Colonic mucosa (tissue), 4 donors: ENCODE measurements around the gene ZFPL1. TPM values are rescaled to one million over a fixed set of nuclear protein-coding genes. Genes with fewer than 3 reads are reported as not detected.

ENCODE experiments used
- DNase-seq: peaks from one replicate; pipeline ENCODE4 v3.0.0-alpha.2; 2020
- H3K27ac ChIP-seq: fragments of 200-600 bp; one replicate; pipeline ENCODE4 v1.8.0; 2021
- H3K27me3 ChIP-seq: fragments of 200-600 bp; one replicate; pipeline ENCODE4 v1.8.0; 2021
- H3K36me3 ChIP-seq: fragments of 200-600 bp; one replicate; pipeline ENCODE4 v1.8.0; 2021
- H3K4me1 ChIP-seq: fragments of 200-600 bp; one replicate; pipeline ENCODE4 v1.8.0; 2021; ENCODE audit warnings: mild to moderate bottlenecking
- H3K4me3 ChIP-seq: fragments of 200-600 bp; one replicate; pipeline ENCODE4 v1.8.0; 2021
- H3K9ac ChIP-seq, 2 donors: one replicate each; pipeline ENCODE4 v1.7.0; 2013; ENCODE audit warnings: control low read depth in 2 of 2, low read depth in 2 of 2, low read length in 2 of 2
- H3K9me3 ChIP-seq: fragments of 200-600 bp; one replicate; pipeline ENCODE4 v1.8.0; 2021
- intact Hi-C: fragments of 100-400 bp; cut with DNase I; formaldehyde crosslinking; loops from one replicate; pipeline ENCODE4 v1.14.1; 2022
- total RNA-seq, 2 donors: library from RNA; stranded (reverse); fragmentation: NEBNext Ultra II Directional in 1 of 2; extraction: Animal tissue kit (Norgen Biotek cat#: 25700) in 1 of 2; gene quantifications; one replicate each; pipeline ENCODE4 v1.2.1, GENCODE V29; 2021
- TF ChIP-seq, protein P1 (sequence below): fragments of 200-600 bp; IDR thresholded peaks from one replicate; pipeline ENCODE4 v1.8.0; 2022; ENCODE audit warnings: antibody characterized with exemption, mild to moderate bottlenecking
- donor health status: healthy.
- donor health status: DM: no; HTN: no; CAD: no.
- donor health status: DM: no; HTN: no; CAD: no.

ZFPL1 gene
- total RNA-seq, 2 donors from 2014 or later, result 43.2 to 54.3 TPM

DNA sequence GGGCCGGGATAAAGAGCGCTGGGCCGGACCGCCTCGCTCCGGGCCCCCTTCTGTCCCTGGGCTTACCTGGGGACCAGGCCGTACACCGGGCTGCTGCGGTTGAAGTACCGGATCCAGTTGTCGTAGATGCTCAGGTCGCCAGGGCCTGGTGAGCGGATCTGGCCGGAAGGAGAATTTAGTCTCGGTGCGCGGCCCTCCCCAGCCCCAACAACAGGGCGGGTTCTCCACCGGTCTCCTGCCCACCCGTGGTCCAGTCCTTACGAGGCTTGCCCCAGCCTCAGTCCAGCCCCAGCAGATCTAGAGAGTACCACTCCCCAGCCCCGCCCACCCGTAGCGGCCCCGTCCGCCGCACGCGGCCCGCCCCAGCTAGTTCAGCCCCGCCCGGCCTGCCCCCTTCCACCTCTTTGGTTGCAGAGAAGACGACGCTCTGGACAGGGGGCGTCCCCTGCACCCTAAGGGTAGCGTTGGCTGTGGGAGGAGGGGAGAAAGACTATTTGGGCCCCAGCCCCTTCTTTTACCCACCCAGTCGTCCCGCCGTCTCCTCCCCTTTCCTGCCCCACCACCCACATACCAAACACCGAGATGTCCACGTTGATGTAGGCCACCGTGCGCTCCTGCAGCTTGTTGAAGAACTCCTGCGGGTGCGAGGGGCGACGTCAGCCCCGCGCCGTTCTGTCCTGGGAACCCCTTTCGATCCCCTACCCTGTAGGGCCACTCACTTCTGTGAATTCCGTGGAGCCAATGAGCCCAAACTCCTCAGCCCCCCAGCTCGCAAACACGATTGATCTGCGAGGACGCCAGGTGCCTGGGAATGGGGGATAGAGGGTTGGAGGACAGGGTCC, 36.2 kb upstream of the ZFPL1 start:
- intact Hi-C loops, result no loop called here
- no peaks in the 10 kb centered on the region for H3K4me1 ChIP-seq
- DNase-seq, result peak; percentile 40
- TF ChIP-seq, protein P1, sequence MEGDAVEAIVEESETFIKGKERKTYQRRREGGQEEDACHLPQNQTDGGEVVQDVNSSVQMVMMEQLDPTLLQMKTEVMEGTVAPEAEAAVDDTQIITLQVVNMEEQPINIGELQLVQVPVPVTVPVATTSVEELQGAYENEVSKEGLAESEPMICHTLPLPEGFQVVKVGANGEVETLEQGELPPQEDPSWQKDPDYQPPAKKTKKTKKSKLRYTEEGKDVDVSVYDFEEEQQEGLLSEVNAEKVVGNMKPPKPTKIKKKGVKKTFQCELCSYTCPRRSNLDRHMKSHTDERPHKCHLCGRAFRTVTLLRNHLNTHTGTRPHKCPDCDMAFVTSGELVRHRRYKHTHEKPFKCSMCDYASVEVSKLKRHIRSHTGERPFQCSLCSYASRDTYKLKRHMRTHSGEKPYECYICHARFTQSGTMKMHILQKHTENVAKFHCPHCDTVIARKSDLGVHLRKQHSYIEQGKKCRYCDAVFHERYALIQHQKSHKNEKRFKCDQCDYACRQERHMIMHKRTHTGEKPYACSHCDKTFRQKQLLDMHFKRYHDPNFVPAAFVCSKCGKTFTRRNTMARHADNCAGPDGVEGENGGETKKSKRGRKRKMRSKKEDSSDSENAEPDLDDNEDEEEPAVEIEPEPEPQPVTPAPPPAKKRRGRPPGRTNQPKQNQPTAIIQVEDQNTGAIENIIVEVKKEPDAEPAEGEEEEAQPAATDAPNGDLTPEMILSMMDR, result no peak
- H3K36me3 ChIP-seq, result no peaks in the 10 kb centered on the region
- H3K9me3 ChIP-seq, result no peaks in the 10 kb centered on the region
- peak overlapping the region; percentile 34 for H3K4me3 ChIP-seq
- H3K27ac ChIP-seq, result no peak overlapping the region
- H3K9ac ChIP-seq, result peak overlapping the region; percentile 34 to 40
- H3K27me3 ChIP-seq, result no peaks in the 10 kb centered on the region

DNA sequence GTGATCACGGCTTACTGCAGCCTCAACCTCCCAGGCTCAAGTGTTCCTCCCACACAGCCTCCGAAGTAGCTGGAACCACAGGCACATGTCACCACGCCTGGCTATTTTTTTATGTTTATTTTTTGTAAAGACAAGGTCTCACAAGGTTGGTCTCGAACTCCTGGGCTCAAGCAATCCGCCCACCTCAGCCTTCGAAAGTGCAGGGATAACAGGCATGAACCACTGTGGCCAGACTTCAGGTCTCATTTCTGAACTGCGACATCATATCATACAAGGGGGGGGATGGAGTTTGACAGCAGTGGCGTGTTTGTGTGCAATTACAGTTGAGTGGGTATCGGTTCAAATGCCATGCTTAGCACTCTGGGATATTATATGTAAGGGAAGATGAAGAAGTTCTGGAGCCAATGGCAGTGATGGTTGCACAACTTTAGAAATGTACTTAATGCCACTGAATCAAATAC, 32.6 kb upstream of the ZFPL1 start:
- TF ChIP-seq, protein P1, result no peak
- intact Hi-C loops, result no loop called here
- no peak overlapping the region for H3K27ac ChIP-seq
- H3K9ac ChIP-seq, result no peak overlapping the region
- DNase-seq, result no peak
- H3K36me3 ChIP-seq, result no peaks in the 10 kb centered on the region
- no peaks in the 10 kb centered on the region for H3K4me1 ChIP-seq
- no peaks in the 10 kb centered on the region for H3K27me3 ChIP-seq
- H3K4me3 ChIP-seq, result no peak overlapping the region
- H3K9me3 ChIP-seq, result no peaks in the 10 kb centered on the region

DNA sequence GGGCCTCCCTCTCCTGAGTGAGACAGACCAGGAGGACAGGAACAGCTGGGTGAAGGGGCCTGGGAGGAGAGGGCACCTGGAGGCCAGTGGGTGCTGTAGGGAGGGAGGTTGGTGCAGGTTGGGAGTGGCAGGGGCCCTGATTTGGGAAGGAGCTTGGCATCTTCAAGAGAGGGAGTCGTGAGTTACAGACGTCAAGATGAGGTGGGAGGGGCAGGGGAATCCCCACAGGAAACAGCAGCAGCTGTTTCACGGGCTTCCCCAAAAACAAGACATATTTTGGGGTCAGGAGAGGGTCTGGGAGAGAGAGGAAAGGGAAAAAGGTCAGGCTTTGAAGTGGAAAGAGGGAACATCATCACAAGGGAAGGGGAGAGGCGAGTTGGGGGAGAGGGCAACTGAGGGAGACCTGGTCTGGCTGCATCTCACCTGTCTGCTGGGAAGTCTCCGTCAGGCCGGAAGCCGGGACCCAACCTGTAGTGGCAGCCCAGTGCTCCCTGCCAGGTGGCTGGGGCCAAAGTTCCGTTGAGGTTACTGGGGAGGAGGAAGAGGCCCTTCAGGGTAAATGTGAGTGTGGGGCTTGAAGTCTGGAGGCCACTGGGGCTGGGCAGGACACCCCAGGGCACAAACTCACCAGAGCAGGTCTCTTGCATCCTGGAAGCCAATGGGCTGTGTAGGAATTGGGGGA, 30.1 kb upstream of the ZFPL1 start:
- TF ChIP-seq, protein P1, result no peak
- intact Hi-C loops, result no loop called here
- DNase-seq, result no peak

DNA sequence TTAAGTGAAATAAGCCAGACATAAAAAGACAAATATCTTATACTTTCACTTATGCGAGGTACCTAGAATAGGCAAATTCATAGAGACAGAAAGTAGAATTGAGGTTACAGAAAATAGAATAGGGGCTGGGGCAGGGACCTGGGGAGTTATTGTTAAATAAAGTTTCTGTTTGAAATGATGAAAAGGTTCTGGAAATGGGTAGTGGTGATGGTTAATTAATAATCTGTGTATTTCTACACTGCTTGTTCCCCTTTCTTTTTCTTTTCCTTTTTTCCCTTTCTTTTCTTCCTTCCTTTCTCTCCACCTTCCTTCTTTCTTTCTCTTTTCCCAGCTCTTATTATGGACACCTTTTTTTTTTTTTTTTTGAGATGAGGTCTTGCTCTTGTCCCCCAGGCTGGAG, 28.5 kb upstream of the ZFPL1 start:
- H3K27ac ChIP-seq, result no peak overlapping the region
- TF ChIP-seq, protein P1, result no peak
- no peaks in the 10 kb centered on the region for H3K27me3 ChIP-seq
- no peaks in the 10 kb centered on the region for H3K4me1 ChIP-seq
- no peak overlapping the region for H3K9ac ChIP-seq
- no peaks in the 10 kb centered on the region for H3K9me3 ChIP-seq
- no peaks in the 10 kb centered on the region for H3K36me3 ChIP-seq
- H3K4me3 ChIP-seq, result no peak overlapping the region
- intact Hi-C loops, result no loop called here
- no peak for DNase-seq

More for the DNA sequence above, 30.1 kb upstream of the ZFPL1 start:
- Histone ChIP-seq H3K36me3 (no peaks in the 10 kb centered on the region), H3K27ac (no peak overlapping the region), H3K27me3 (no peaks in the 10 kb centered on the region), H3K4me3 (no peak overlapping the region), H3K4me1 (no peaks in the 10 kb centered on the region), H3K9me3 (no peaks in the 10 kb centered on the region), H3K9ac (no peak overlapping the region)

DNA sequence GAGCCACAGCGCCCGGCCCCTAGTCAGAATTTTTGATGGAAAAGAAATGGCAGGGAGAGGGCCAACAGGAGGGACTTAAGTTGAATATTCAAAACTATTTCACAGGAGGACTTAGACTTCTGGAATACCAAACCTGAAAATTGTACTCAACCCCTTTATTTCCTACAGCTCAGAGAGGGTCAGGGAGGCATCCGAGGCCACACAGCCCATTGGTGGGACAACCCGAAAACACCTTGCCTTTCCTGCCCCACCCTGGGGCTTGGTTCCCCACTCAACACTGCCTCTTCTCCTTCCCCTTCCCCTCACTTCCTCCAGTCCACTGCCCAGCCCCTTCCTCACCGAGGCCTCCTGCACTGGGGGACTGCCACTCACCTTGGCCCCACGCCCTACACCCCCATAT, 27.0 kb upstream of the ZFPL1 start:
- H3K9ac ChIP-seq, result no peak overlapping the region
- TF ChIP-seq, protein P1, result no peak
- no peaks in the 10 kb centered on the region for H3K36me3 ChIP-seq
- no peaks in the 10 kb centered on the region for H3K27me3 ChIP-seq
- intact Hi-C loops, result no loop called here
- H3K4me3 ChIP-seq, result no peak overlapping the region
- no peaks in the 10 kb centered on the region for H3K9me3 ChIP-seq
- no peak for DNase-seq
- no peaks in the 10 kb centered on the region for H3K4me1 ChIP-seq
- no peak overlapping the region for H3K27ac ChIP-seq
